Measurements from ENCODE around the gene SUSD6. TPM values are rescaled to one million over a fixed set of nuclear protein-coding genes. Genes with fewer than 3 reads are reported as not detected.

Gene SUSD6
- total RNA-seq, 1 donor: 63.2 TPM

DNA sequence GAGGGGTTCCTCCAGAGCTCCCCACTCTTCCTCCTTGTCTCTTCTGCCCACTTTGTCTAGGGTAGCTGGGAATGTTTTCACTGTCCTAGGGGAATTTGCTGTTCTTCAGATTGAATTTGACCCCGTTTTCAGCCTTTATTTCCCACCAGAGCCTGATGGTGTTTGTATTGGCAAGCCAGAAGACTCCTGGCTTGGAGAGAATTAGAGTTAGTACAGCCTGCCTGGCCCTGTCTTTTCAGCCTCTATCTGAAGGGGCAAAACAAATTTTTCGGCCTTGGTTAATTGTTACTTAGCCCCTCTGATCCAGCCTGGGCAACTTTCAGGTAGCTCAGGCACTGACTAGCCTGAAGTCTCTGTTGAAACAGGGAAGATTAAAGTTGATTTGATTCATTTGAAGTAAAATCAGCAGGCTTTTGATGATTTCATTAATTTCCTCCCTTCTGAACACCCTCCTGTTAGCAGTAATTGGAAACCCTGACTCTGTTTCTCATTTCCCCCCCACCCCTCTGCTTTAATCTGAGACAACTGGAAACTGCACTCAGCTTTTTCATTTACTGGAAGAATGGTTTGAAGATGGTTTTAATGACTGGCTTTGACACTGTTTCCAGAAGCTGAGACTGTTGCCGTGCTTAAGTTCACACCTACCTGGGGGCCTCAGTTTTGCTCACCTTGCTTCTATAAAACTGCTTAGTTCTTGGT, 63.3 kb downstream of the SUSD6 start:
- Histone ChIP-seq H3K4me1 (ENCODE audit: insufficient read depth, low read length) (peaks cover 70% of the 10 kb centered on the region), H3K9me3 (ENCODE audit: low read depth, low read length) (no peaks in the 10 kb centered on the region), H3K27me3 (ENCODE audit: insufficient read depth, low read length) (no peaks in the 10 kb centered on the region), H3K4me3 (ENCODE audit: low read length) (no peak overlapping the region)

- no peaks in the 10 kb centered on the region for H3K9me3 ChIP-seq (ENCODE audit: low read depth, low read length)
- no peak overlapping the region for H3K4me3 ChIP-seq (ENCODE audit: low read length)
- H3K4me1 ChIP-seq (ENCODE audit: insufficient read depth, low read length): peaks cover 68% of the 10 kb centered on the region
- H3K27me3 ChIP-seq (ENCODE audit: insufficient read depth, low read length): no peaks in the 10 kb centered on the region
Measured at GRCh38 chr14:69675245-69675583, 63.8 kb downstream of the SUSD6 start.

GRCh38 chr14:69675877-69676416, 64.6 kb downstream of the SUSD6 start:
- Histone ChIP-seq H3K9me3 (ENCODE audit: low read depth, low read length) (no peaks in the 10 kb centered on the region), H3K4me3 (ENCODE audit: low read length) (no peak overlapping the region), H3K27me3 (ENCODE audit: insufficient read depth, low read length) (no peaks in the 10 kb centered on the region), H3K4me1 (ENCODE audit: insufficient read depth, low read length) (peaks cover 68% of the 10 kb centered on the region)

DNA sequence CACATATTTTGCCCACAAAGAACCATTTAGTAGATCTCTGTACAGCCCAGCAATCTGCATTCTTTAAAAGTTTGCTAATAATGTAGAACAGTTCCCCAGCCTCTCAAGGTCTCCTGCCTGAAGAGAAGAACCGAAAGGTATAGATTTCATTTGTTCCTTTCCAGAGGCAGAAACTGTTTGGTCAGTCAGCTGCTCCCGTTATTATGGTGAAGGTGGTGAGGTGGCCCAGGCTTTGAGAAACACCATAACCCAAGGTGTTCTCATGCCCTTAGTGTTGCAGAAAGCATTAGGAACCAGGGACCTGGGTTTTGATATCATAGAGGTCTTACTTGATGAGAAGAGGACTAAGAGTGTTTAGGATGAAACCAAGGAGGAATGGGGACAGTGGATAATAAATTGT, 65.3 kb downstream of the SUSD6 start:
- Histone ChIP-seq H3K4me3 (ENCODE audit: low read length) (no peak overlapping the region), H3K4me1 (ENCODE audit: insufficient read depth, low read length) (peaks cover 70% of the 10 kb centered on the region), H3K27me3 (ENCODE audit: insufficient read depth, low read length) (no peaks in the 10 kb centered on the region), H3K9me3 (ENCODE audit: low read depth, low read length) (no peaks in the 10 kb centered on the region)

- no peak overlapping the region for H3K4me3 ChIP-seq (ENCODE audit: low read length)
- peaks cover 70% of the 10 kb centered on the region for H3K4me1 ChIP-seq (ENCODE audit: insufficient read depth, low read length)
- no peaks in the 10 kb centered on the region for H3K9me3 ChIP-seq (ENCODE audit: low read depth, low read length)
- H3K27me3 ChIP-seq (ENCODE audit: insufficient read depth, low read length): no peaks in the 10 kb centered on the region
Measured at GRCh38 chr14:69680297-69680696, 68.9 kb downstream of the SUSD6 start.

GRCh38 chr14:69682136-69682535, 70.7 kb downstream of the SUSD6 start:
- Histone ChIP-seq H3K4me3 (ENCODE audit: low read length) (no peak overlapping the region), H3K9me3 (ENCODE audit: low read depth, low read length) (no peaks in the 10 kb centered on the region), H3K27me3 (ENCODE audit: insufficient read depth, low read length) (no peaks in the 10 kb centered on the region), H3K4me1 (ENCODE audit: insufficient read depth, low read length) (peaks cover 60% of the 10 kb centered on the region)

- Histone ChIP-seq H3K4me1 (ENCODE audit: insufficient read depth, low read length) (peaks cover 63% of the 10 kb centered on the region), H3K4me3 (ENCODE audit: low read length) (no peak overlapping the region)
Measured at GRCh38 chr14:69682621-69683263, 71.3 kb downstream of the SUSD6 start.

GRCh38 chr14:69683971-69684370, 72.6 kb downstream of the SUSD6 start:
- Histone ChIP-seq H3K4me3 (ENCODE audit: low read length) (no peak overlapping the region), H3K4me1 (ENCODE audit: insufficient read depth, low read length) (peaks cover 64% of the 10 kb centered on the region), H3K27me3 (ENCODE audit: insufficient read depth, low read length) (no peaks in the 10 kb centered on the region), H3K9me3 (ENCODE audit: low read depth, low read length) (no peaks in the 10 kb centered on the region)

More at GRCh38 chr14:69682621-69683263, 71.3 kb downstream of the SUSD6 start:
- no peaks in the 10 kb centered on the region for H3K27me3 ChIP-seq (ENCODE audit: insufficient read depth, low read length)
- H3K9me3 ChIP-seq (ENCODE audit: low read depth, low read length): no peaks in the 10 kb centered on the region

DNA sequence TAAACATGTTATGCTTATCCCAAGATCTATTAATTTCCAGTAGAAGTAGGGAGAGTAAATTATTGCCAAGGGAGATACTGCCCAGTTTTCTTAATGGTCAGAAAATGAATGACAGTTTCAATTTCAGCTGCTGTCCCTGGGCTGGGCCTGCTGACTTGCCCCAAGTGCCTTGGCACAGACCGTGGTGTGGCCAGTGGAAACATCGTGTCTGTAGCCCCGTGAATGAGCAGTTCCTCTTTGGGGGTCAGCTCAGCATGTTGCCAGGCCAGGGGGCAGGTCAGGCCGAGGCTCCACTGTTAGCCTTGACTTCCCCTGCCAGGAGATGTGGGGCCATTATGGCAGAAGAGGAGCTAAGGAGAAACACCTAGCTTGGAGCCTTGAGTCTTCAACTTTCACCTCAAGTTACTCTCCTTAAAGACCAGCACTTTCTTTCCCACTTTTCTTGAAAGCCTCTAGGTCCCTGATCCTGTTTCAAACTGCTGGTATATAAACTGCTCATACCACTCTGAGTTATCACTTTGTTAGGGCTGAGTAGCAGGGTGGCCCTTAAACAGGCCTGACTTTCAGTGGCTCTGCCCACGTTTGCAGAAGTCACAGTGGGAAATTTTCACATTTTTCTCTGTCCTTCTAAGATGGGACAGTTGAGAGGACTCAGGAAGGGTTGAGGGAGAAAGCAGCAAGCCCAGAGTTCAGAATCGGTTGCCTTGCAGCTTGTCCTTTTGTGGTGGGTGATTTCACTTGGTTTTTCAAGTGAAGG, 73.2 kb downstream of the SUSD6 start:
- Histone ChIP-seq H3K9me3 (ENCODE audit: low read depth, low read length) (no peaks in the 10 kb centered on the region), H3K4me1 (ENCODE audit: insufficient read depth, low read length) (peaks cover 64% of the 10 kb centered on the region), H3K4me3 (ENCODE audit: low read length) (no peak overlapping the region), H3K27me3 (ENCODE audit: insufficient read depth, low read length) (no peaks in the 10 kb centered on the region)

GRCh38 chr14:69685218-69685616, 73.8 kb downstream of the SUSD6 start:
- H3K27me3 ChIP-seq (ENCODE audit: insufficient read depth, low read length): no peaks in the 10 kb centered on the region
- no peaks in the 10 kb centered on the region for H3K9me3 ChIP-seq (ENCODE audit: low read depth, low read length)
- no peak overlapping the region for H3K4me3 ChIP-seq (ENCODE audit: low read length)
- H3K4me1 ChIP-seq (ENCODE audit: insufficient read depth, low read length): peaks cover 60% of the 10 kb centered on the region

GRCh38 chr14:69685716-69686115, 74.3 kb downstream of the SUSD6 start:
- H3K4me1 ChIP-seq (ENCODE audit: insufficient read depth, low read length): peaks cover 55% of the 10 kb centered on the region
- H3K4me3 ChIP-seq (ENCODE audit: low read length): no peak overlapping the region
- H3K9me3 ChIP-seq (ENCODE audit: low read depth, low read length): no peaks in the 10 kb centered on the region
- H3K27me3 ChIP-seq (ENCODE audit: insufficient read depth, low read length): no peaks in the 10 kb centered on the region

DNA sequence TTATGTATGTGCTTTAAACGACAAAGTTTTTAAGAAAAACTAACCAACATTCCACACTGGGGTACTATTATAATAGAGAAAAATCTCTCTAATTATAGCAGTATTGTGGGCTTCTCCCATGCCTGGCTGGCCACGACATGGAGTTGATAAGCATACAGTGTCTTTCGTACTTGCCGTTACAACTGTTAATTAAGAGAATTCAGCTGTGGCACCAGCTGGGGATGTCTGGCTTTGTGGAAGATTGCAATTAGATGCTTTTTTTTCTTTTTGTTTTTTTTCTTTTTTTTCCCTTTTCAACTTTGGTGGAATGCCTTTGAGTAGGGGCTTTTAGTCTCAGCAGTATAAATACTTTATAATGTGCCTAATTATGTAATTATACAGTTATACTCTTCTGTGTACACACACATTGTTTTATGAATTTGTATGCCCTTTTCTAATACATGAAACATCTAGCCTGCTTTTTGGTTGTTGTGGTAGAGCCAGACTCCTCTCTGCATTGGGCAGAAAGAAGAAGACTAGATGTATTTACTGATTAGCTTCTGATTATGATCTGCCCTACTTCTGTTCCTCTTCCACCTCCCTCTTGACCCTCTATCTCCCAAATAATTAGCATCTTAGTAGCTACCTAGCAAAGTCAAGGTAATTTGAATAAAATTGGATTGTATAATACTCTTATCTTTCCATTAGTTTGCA, 76.4 kb downstream of the SUSD6 start:
- no peaks in the 10 kb centered on the region for H3K27me3 ChIP-seq (ENCODE audit: insufficient read depth, low read length)
- H3K4me1 ChIP-seq (ENCODE audit: insufficient read depth, low read length): peaks cover 53% of the 10 kb centered on the region
- H3K4me3 ChIP-seq (ENCODE audit: low read length): no peak overlapping the region
- H3K9me3 ChIP-seq (ENCODE audit: low read depth, low read length): no peaks in the 10 kb centered on the region

GRCh38 chr14:69688299-69688649, 76.9 kb downstream of the SUSD6 start:
- Histone ChIP-seq H3K27me3 (ENCODE audit: insufficient read depth, low read length) (no peaks in the 10 kb centered on the region), H3K4me1 (ENCODE audit: insufficient read depth, low read length) (peaks cover 53% of the 10 kb centered on the region), H3K9me3 (ENCODE audit: low read depth, low read length) (no peaks in the 10 kb centered on the region), H3K4me3 (ENCODE audit: low read length) (no peak overlapping the region)

DNA sequence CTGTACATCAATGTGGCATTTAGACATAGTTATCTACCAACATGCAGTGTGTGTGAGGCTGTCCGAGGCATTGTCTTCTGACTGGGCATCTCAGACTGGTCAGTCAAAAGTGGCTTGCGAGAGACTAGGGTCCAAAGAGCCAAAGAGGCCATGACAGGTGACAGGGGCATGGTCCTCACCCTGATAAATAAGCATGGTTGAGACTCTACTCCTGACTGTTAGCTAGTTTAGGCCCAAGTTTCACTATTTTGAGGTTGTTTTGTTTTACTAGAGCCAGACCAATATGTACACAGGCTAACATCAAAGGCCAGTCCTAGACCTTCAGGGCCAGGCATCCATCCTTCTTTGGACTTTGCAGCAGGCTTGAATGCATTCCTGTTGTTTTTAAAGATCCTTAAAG, 78.6 kb downstream of the SUSD6 start:
- no peak overlapping the region for H3K4me3 ChIP-seq (ENCODE audit: low read length)
- peaks cover 53% of the 10 kb centered on the region for H3K4me1 ChIP-seq (ENCODE audit: insufficient read depth, low read length)
- no peaks in the 10 kb centered on the region for H3K9me3 ChIP-seq (ENCODE audit: low read depth, low read length)
- no peaks in the 10 kb centered on the region for H3K27me3 ChIP-seq (ENCODE audit: insufficient read depth, low read length)

- Histone ChIP-seq H3K4me1 (ENCODE audit: insufficient read depth, low read length) (peaks cover 68% of the 10 kb centered on the region), H3K27me3 (ENCODE audit: insufficient read depth, low read length) (no peaks in the 10 kb centered on the region)
Measured at GRCh38 chr14:69692594-69692993, 81.2 kb downstream of the SUSD6 start.

More at GRCh38 chr14:69692594-69692993, 81.2 kb downstream of the SUSD6 start:
- no peak overlapping the region for H3K4me3 ChIP-seq (ENCODE audit: low read length)
- H3K9me3 ChIP-seq (ENCODE audit: low read depth, low read length): no peaks in the 10 kb centered on the region
